HG03439 (cell line): ENCODE data around the gene TUBG2.
"Not testable (repeated sequence)": the region's sequence is repeated elsewhere in the genome, so short reads cannot be mapped to it uniquely, and the experiment has no call there.

Source experiments
- ATAC-seq: cut with Tn5 transposase; IDR thresholded peaks from one replicate; pipeline ENCODE4 v1.9.1; 2021; ENCODE audit warnings: mild to moderate bottlenecking, moderate library complexity; ENCODE audit not compliant: unreplicated experiment

Gene TUBG2

DNA sequence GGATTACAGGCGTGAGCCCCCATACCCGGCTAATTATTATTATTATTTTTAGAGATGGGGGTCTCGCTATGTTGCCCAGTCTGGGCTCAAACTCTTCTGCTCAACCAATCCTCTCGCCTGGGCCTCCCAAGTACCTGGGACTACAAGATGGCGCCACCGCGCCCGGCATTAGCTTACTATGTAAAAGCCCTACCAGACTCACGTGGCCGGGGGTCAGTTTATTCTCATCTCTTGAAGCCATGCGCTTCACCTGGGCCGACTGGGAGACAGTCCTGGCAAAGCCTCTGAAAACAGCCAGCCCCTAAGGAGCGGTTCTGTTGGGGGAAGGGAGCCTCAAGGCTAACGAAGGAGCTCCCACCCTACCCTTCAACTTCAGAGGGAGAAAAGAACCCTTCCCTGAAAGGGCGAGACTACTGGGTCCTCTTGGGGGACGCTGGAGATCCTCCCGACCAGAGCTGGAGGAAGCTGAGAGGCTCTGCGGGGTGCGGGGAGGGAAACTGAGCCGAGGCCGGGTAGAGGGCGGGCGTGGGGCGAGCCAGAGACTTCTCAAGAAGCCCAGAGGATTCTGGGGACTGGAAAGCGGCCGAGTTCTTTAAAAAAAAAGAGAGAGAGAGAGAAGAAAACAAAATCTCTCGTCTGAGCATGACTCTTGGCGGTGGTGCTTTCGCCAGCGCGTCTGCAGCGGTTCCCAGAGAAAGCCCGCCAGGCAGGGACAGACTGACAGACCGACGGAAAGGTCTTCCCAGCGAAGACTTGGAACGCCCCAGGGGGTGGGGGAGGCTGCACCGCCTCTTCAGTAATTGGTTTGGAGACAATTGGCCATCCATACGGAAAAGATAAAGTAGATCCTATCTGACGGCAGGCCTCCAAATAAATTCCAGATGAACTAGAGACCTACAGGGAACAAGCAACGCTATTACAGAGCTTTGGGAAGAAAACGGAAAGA is 5.6 kb upstream of the TUBG2 start:
- ATAC-seq: no peak

- ATAC-seq: no peak
Measured at GRCh38 chr17:42655528-42655927, 3.6 kb upstream of the TUBG2 start.

DNA sequence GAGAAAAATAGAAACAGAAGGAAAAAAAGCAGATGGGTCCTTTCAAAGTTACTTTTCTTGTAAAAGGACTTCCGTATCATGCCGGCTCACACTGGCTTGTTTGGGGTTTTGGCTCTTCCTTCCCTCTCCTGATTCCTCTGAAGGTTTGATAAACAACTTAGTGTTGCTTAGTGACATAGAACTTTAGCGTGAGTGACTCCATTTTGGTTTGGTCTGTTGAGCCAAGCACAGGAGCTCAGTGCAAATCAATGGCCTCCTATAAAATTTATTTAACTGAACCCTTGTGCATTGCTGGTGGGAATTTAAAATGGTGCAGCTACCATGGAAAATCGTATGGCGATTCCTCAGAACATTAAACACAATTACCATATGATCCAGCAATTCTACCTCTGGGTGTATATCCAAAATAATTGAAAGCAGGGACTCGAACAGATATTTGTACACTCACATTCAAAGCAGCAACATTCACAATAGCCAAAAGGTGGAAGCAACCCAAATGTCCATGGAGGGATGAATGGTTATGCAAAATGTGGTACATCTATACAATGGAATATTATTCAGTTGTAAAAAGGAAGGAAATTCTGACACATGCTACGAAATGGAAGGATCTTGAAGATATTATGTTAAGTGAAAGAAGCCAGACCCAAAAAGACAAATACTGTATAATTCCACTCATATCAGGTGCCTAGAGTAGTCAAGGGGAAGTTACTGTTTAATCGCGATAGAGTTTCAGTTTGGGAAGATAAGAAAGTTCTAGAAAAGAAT is 1.1 kb upstream of the TUBG2 start:
- ATAC-seq: no peak

DNA sequence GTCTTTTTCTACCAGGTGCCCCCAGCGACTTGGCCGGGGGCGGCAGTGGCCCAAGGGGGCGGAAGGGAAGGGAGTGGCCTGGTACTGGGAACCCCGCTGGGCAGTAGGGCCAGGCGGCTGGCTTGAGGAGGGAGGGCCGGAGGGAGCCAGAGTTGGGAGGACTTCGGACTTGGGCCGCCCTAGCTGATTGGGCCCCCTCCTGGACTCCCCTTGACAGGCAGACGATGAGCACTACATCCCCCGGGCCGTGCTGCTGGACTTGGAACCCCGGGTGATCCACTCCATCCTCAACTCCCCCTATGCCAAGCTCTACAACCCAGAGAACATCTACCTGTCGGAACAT is 819 bp downstream of the TUBG2 start:
- not testable (repeated sequence) for ATAC-seq

DNA sequence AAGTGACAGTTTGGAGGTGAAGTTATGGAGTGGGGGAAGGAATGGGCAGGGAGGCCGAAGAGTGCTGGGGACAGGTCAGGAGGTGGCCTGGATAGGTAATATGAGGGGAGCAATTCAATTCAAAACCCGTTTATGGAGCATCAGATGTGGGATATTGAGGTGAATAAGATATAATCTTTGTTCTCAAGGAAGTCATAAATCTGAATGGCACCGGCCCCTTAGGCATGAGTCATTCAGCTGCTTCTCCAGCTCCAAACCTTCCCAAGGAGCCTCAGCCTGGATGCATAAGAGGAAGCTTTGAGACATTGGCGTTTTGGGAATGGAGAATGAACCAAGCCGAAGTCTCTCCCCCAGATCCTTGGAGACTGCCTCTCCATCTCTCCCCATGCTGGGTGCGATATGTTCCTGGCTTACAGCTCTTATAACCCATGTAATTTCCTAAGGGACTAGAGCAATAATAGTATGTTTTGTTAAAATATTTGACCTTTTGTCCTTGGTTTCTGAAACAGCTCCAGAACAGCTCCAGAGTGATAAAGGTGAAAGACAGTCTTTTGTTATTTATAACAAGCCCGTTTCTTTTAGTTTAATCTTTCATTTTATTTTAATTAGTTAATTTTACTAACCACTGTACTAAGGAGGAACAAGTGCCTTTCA is 1.7 kb downstream of the TUBG2 start:
- ATAC-seq: no peak

- no peak for ATAC-seq
Measured at GRCh38 chr17:42665581-42666001, 6.5 kb downstream of the TUBG2 start.

DNA sequence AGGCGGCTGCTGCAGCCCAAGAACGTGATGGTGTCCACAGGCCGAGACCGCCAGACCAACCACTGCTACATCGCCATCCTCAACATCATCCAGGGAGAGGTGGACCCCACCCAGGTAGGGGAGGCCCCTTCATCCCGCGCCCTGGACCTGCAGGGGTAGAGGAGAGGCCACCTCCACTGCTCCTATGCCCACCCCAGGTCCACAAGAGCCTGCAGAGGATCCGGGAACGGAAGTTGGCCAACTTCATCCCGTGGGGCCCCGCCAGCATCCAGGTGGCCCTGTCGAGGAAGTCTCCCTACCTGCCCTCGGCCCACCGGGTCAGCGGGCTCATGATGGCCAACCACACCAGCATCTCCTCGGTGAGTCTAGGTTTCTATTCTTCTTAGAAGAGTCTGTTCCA is 7.0 kb downstream of the TUBG2 start:
- ATAC-seq: not testable (repeated sequence)

DNA sequence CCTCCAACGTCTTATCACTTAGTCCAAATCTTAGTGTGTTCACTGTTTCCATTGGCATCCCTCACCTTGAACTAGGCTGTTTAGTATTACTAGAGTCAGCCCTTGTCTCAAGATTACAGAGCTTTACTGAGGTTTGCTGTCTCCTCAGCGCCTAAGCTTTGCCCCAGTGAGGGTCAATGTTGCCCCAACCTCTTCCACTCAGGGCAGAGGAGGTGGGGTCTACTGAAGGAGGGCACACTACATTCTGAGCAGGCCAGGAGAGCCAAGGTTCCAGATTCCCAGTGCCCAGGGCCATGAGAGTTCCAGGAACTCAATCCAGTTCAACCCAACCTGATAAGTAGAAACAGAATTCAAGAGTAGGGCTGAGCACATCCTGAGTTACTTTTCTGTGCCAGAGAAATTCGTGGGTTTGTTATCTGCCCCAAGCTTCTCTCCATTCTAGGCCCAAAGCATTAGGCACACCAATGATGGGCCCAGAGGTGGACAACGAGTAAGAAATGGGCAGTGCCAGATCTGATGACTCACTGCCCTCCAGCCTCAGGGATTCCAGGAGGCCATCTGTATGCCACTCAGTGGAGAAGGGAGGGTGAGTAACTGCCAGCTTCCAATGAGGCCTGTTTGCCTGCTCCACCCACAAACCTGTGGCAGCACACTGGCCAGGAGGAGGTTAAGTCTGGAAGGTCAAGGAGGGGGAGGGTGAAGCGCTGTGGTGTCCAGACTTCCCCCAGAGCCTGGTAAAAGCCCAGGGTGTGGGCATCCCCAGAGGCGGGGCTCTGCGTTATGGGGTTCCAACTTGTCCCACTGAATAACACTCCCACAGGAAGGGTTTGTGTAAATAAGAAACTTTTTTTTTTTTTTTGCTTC is 8.2 kb downstream of the TUBG2 start:
- ATAC-seq: no peak

- no peak for ATAC-seq
Measured at GRCh38 chr17:42669705-42669976, 10.6 kb downstream of the TUBG2 start.

DNA sequence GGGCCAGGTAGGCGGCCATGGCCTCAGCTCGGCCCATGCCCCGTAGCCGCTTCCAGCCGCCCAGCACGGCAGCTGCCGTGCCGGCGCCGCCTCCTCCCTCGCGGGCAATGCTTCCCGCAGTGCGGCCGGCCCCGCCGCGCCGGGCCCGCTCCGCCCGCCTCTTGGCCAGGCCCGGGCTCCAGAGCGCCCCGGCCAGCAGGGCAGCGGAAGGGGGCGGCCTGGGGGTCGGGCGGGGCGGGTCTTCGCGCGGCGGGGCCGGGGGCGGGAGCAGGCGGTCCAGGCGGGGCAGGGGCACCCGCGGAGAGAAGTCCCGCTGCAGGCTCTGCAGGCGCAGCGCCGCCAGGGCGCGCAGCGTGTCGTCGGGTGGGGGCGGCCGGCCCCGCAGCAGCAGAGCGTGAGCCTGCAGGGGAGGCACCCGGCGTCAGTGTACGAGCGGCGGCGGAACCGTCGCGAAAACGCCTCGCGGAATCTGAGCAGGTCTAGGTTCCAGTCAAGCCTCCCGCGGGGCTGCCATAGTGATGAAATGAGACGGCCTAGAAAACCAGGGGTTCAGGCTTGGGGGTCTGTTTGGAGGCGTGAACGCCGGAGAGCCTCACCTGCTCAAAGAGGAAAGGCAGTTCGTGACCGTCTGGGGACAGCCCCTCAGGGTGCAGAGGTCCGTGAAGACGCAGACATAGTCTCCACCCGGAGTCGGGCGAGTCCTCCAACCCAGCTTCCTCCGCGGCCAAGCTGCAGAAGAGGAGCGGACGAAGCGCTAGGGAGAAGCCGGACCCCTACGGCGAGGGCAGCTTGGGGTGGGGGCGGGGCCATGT is 11.1 kb downstream of the TUBG2 start:
- ATAC-seq: no peak

GRCh38 chr17:42670789-42671657 is 11.9 kb downstream of the TUBG2 start:
- no peak for ATAC-seq

GRCh38 chr17:42672038-42672437 is 13.0 kb downstream of the TUBG2 start:
- ATAC-seq: no peak

- no peak for ATAC-seq
Measured at GRCh38 chr17:42673266-42673884, 14.3 kb downstream of the TUBG2 start.

GRCh38 chr17:42673885-42674754 is 15.0 kb downstream of the TUBG2 start:
- no peak for ATAC-seq

- ATAC-seq: no peak
Measured at GRCh38 chr17:42674755-42675347, 15.8 kb downstream of the TUBG2 start.

DNA sequence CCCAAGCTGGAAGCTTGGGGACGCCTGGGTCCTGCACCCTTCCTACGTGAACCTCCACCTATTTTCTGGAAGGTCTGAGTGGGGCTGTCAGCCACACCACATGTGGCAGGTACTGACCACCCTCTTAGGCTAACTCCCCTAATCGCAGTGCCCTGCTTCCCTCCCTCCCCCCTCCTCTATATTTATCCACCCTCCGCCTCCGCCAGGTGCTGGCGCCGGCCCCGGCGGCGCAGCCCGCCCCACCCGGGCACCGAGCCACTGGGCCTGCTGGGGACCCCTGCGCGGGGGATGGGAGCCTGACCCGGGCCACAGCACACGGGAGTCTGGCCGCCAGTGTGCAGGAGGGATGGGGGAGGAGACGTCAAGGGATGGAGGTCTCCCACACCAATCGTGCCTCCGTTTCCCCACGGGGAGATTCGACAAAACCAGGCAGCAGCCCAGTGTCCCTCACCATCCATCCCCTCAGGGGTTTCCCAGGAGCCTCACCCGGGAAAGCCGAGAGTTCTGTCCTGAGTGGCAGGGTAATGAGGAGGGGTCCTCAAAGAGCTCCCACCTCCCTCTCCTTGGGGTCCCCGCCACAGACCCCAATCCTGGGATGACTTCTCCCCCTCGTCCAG is 16.4 kb downstream of the TUBG2 start:
- no peak for ATAC-seq

DNA sequence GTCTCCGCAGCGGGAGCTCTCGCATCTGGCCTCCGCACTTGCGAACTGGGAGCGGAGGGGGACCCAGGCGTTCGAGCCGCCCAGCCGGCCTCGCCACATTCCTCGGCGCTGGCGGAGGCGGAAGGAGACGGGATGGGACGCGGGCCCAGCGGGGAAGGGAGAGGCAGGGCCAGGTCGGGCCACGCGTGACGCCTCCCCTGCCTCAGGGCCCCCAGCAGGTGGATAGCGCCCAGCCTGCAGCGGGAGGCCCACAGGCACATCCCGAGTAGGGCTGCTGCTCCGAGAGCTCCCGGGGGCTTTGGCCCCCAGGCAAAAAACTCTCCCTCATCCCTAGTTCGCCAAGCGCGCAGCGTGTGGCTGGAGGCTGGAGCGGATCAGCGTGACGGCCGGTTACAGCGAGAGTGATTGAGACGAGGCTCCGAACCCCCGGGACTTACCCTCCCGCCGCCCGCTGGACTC is 16.9 kb downstream of the TUBG2 start:
- no peak for ATAC-seq
